Glutamatergic neuron (in vitro differentiated cells): ENCODE data around the gene CREBBP. TPM values are rescaled to one million over a fixed set of nuclear protein-coding genes. Genes with fewer than 3 reads are reported as not detected.

ENCODE experiments used
- DNase-seq: peaks from one replicate; pipeline ENCODE4 v3.0.0; 2022
- H3K27ac Mint-ChIP-seq: one replicate; pipeline ENCODE4 v1.8.0; 2020; ENCODE audit warnings: mild to moderate bottlenecking, mixed read lengths, inconsistent platforms; ENCODE audit not compliant: unreplicated experiment
- H3K27me3 Mint-ChIP-seq: one replicate; pipeline ENCODE4 v1.8.0; 2020; ENCODE audit warnings: mild to moderate bottlenecking, moderate library complexity, mixed read lengths, inconsistent platforms; ENCODE audit not compliant: unreplicated experiment
- H3K36me3 Mint-ChIP-seq: one replicate; pipeline ENCODE4 v1.8.0; 2020; ENCODE audit warnings: mild to moderate bottlenecking, mixed read lengths, inconsistent platforms; ENCODE audit not compliant: unreplicated experiment
- H3K4me1 Mint-ChIP-seq: one replicate; pipeline ENCODE4 v1.8.0; 2020; ENCODE audit warnings: mild to moderate bottlenecking, low read depth, mixed read lengths, inconsistent platforms; ENCODE audit not compliant: unreplicated experiment
- H3K4me3 Mint-ChIP-seq: one replicate; pipeline ENCODE4 v1.8.0; 2020; ENCODE audit warnings: mild to moderate bottlenecking, mixed read lengths, inconsistent platforms; ENCODE audit not compliant: unreplicated experiment
- H3K9me3 Mint-ChIP-seq: one replicate; pipeline ENCODE4 v1.8.0; 2020; ENCODE audit warnings: mild to moderate bottlenecking, moderate library complexity, mixed read lengths, inconsistent platforms; ENCODE audit not compliant: unreplicated experiment
- CTCF ChIP-seq: fragments of 200-600 bp; sonication (generic); IDR thresholded peaks from one replicate; pipeline ENCODE4 v1.5.0; 2021; ENCODE audit not compliant: partially characterized antibody, unreplicated experiment
- total RNA-seq: library from RNA; stranded (reverse); fragmentation: NEBNext Ultra II Directional; extraction: Animal tissue kit (Norgen Biotek cat#: 25700); gene quantifications from one replicate; pipeline ENCODE4 v1.2.1, GENCODE V29; 2021; ENCODE audit not compliant: unreplicated experiment

CREBBP gene
- total RNA-seq, 1 donor from 2014 or later: 96.9 TPM

- no peak for DNase-seq
- H3K4me3 Mint-ChIP-seq: no peak overlapping the region
- peaks cover 23% of the 10 kb centered on the region for H3K4me1 Mint-ChIP-seq
- peaks cover 4% of the 10 kb centered on the region for H3K9me3 Mint-ChIP-seq
- H3K36me3 Mint-ChIP-seq: peaks cover 12% of the 10 kb centered on the region
- TF ChIP-seq CTCF: no peak
- no peaks in the 10 kb centered on the region for H3K27me3 Mint-ChIP-seq
- H3K27ac Mint-ChIP-seq: no peak overlapping the region
Observed at GRCh38 chr16:3836641-3837040, 43.9 kb downstream of the CREBBP start.

GRCh38 chr16:3835089-3835602 is 45.4 kb downstream of the CREBBP start:
- H3K36me3 Mint-ChIP-seq: peaks cover 12% of the 10 kb centered on the region
- no peak for TF ChIP-seq CTCF
- DNase-seq: no peak
- no peak overlapping the region for H3K4me3 Mint-ChIP-seq
- peaks cover 17% of the 10 kb centered on the region for H3K4me1 Mint-ChIP-seq
- H3K9me3 Mint-ChIP-seq: peaks cover 4% of the 10 kb centered on the region
- H3K27me3 Mint-ChIP-seq: no peaks in the 10 kb centered on the region
- H3K27ac Mint-ChIP-seq: no peak overlapping the region

- Mint-ChIP-seq H3K4me1 (peaks cover 10% of the 10 kb centered on the region), H3K36me3 (peaks cover 12% of the 10 kb centered on the region)
Observed at GRCh38 chr16:3832668-3833067, 47.8 kb downstream of the CREBBP start.

GRCh38 chr16:3830625-3831254 is 49.8 kb downstream of the CREBBP start:
- Mint-ChIP-seq H3K4me1 (peaks cover 15% of the 10 kb centered on the region), H3K27me3 (no peaks in the 10 kb centered on the region), H3K4me3 (no peak overlapping the region), H3K27ac (no peak overlapping the region), H3K36me3 (peaks cover 12% of the 10 kb centered on the region), H3K9me3 (peaks cover 2% of the 10 kb centered on the region)
- TF ChIP-seq CTCF: no peak
- no peak for DNase-seq

More at GRCh38 chr16:3832668-3833067, 47.8 kb downstream of the CREBBP start:
- Mint-ChIP-seq H3K4me3 (no peak overlapping the region), H3K27me3 (no peaks in the 10 kb centered on the region), H3K9me3 (peaks cover 4% of the 10 kb centered on the region), H3K27ac (no peak overlapping the region)
- DNase-seq: no peak
- no peak for TF ChIP-seq CTCF

GRCh38 chr16:3829631-3830536 is 50.6 kb downstream of the CREBBP start:
- no peaks in the 10 kb centered on the region for H3K27me3 Mint-ChIP-seq
- peaks cover 22% of the 10 kb centered on the region for H3K4me1 Mint-ChIP-seq
- TF ChIP-seq CTCF: no peak
- H3K36me3 Mint-ChIP-seq: peaks cover 12% of the 10 kb centered on the region
- H3K4me3 Mint-ChIP-seq: no peak overlapping the region
- H3K9me3 Mint-ChIP-seq: peaks cover 2% of the 10 kb centered on the region
- DNase-seq: no peak
- H3K27ac Mint-ChIP-seq: no peak overlapping the region
